GM18511 (cell line): ENCODE results near the gene ATG16L2.
"Not testable (repeated sequence)": the region's sequence is repeated elsewhere in the genome, so short reads cannot be mapped to it uniquely, and the experiment has no call there.

ENCODE experiments used
- ATAC-seq: cut with Tn5 transposase; IDR thresholded peaks from one replicate; pipeline ENCODE4 v1.9.1; 2021; ENCODE audit warnings: mild to moderate bottlenecking, moderate library complexity; ENCODE audit not compliant: unreplicated experiment

Gene ATG16L2

DNA sequence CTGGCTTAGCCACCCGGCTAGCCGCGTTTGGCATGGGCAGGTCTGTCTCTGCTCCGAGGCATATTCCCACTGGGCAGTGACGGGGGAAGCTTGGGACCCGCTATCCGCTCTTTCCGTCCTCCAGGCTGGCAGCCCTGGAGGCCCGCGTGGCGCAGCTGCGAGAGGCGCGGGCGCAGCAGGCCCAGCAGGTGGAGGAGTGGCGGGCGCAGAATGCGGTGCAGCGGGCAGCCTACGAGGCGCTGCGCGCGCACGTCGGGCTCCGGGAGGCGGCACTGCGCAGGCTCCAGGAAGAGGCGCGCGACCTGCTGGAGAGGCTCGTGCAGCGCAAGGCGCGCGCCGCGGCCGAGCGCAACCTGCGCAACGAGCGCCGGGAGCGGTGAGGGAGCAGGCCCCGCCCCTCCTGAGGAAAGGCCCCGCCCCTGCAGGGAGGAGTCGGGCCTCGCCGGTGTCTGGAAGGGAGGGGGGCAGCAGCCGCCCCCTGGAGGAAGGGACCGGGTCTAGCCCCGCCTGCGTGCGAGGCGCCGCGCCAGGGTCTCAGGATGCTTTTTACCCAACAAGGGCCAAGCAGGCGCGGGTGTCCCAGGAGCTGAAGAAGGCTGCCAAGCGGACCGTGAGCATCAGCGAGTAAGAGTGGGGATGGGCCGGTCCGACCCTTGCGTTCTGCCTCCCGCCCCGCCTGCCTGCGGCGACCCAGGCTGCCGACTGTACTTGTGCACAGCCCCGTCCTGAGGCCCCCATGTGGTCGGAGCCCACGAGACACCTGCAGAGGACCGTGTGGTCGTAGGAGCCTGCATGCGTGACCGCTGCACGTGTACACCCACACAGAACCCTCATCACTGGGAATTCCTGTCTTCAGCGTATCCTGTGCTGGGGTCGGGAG, 7.9 kb downstream of the ATG16L2 start:
- ATAC-seq = peak; percentile 55

DNA sequence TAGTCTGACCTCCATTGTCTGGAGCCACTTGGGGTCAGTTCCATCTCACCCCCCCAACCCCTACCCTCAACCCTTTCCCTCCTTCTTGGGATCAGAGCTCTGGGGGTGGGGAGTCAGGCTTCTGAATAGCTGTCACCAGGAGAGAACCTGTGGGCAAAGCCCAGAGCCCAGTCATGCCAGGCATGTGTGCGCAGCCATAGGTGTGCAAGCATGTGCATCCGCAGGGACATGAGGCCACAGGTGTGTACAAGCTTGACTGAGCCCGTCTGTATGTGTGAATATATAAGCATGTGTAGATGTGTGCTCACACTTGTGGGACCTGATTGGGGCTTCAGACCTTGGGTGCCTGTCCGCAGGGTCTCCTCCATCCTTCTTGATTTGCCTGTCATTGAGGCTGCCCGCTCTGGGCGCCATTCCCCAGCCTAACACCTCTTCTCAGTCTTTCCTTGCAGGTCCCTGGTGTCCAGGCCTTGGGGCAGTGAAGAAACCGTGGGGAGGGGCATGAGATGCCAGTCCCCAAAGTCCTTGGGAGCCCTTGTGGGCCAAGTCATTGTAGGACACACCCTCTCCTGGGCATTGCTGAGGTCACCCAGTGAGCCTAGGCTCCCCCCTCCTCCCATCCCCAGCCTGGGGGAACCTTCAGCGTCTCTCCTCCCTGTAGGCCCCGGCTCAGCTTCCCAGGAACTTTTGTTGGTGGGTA, 9.0 kb downstream of the ATG16L2 start:
- no peak for ATAC-seq

DNA sequence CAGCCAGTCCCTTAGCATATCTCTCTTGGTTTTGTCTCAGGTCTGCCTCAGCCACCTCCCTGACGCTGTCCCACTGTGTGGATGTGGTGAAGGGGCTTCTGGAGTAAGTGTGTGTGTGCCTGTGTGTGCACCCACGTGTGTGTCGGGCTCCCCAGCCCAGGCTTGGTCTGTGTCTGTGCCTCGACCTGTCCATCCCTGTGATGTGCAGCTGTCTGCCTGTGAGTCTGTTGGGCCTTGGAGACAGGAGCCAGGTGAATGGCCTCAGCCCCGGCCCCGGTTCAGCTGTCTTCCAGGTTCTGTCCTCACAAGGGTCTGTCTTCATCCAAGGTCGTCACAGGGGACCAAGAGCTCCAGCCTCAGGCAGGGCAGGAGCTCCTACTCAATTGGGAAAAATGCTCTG, 9.8 kb downstream of the ATG16L2 start:
- ATAC-seq = no peak

DNA sequence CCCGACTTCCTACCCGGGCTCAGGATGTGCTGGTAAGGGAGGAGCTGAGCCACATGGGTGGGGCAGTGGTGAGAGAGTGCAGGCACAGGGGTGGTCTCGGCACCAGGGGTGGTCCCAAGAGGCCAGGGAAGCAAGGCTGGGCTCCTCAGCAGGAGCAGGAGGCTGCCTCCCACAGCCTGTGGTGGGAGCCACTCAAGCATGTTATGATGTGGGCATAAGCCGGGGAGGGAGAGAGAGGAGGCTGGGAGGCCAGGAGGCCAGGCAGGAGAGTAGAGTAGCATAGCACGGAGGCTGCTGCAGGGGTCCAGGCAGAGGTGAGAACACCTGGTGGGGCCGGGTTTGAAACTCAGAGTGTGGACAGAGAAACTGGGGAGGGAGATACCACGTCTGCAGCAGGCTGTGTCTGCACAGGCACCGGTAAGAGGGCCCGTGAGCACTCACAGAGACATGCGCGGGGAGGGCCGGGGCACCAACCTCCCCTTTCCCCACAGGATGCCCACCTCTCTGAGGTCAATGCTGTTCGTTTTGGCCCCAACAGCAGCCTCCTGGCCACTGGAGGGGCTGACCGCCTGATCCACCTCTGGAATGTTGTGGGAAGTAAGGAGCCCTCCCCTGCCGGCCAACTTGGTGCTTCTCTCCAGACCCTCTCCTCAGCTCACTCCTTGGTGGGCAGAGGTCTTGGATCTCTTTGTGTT, 10.7 kb downstream of the ATG16L2 start:
- no peak for ATAC-seq

DNA sequence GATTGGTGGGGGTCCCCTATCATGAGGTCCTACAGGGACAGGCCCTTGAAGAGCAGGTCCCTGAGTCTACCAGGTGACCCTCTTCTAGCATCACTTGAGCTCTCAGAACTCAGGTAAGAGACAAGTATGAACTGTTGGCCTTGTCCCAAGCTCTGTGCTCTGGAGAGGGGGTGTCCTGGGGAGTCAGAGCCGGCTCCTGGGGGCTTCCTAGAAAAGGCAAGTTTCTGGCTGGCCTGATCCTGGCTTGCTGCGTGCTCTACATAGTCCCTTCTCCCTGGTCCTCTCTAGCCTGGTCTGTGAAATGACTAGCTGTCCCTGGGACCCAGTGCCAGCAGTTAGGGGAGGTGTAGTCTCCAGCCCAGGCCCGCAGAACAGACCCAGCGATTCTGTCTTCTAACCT, 11.4 kb downstream of the ATG16L2 start:
- ATAC-seq = no peak

DNA sequence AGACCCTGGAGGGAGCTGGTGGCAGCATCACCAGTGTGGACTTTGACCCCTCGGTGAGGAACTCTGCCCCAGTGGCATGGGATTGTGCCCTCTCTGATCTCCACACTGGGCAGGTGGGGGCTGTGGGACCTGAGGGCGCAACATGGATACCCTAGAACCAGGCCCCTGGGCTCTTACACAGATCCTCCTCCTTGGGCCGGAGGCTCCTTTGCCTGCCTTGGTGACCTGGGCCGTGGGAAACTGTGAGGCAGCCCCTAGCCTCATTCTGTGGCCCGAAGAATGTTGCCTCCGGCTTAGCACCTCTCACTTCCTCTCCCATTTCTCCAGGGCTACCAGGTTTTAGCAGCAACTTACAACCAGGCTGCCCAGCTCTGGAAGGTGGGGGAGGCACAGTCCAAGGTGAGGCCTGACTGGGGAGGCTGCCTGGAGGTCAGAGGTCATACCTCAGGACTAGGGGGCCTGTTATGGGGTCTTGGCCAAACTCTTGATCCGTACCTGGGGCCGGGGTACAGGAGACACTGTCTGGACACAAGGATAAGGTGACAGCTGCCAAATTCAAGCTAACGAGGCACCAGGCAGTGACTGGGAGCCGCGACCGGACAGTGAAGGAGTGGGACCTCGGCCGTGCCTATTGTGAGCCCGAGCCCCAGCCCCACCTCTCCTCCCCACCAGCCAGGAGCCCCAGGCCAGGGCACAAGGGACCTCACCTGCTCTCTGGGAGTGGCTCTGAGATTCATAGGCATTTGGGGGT, 12.2 kb downstream of the ATG16L2 start:
- no peak for ATAC-seq

DNA sequence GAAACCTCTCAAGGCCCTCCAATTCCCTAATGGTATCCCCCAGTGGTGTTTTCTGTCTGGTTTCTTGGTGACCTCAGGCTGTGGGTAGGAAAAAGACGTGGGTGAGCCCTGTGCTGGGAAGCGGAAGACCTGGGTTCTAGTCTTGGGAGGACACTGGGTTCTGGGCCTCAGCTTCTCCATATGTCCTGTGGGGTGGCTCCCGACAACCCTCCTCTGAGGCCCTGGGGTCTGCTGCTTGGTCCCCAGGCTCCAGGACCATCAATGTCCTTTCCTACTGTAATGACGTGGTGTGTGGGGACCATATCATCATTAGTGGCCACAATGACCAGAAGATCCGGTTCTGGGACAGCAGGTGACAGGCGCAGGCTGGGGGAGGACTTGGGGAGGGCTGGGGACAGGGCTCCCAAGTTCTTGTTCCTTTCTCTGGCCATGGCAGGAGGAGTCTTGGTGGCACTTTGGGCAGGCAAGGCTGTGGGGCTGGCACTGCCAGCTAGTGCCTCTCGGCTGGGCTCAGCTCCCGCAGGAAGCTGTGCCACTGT, 12.8 kb downstream of the ATG16L2 start:
- no peak for ATAC-seq

DNA sequence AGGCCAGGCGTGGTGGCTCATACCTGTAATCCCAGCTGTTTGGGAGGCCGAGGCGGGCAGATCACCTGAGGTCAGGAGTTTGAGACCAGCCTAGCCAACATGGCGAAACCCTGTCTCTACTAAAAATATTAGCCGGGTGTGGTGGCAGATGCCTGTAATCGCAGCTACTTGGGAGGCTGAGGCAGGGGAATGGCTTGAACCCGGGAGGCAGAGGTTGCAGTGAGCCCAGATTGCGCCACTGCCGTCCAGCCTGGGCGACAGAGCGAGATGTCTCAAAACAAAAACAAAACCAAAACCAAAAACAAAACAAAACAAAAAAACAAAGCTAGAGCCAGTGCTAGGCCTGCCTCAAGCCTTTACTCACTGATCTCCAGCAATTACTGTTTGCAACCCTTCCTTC, 13.4 kb downstream of the ATG16L2 start:
- not testable (repeated sequence) for ATAC-seq

DNA sequence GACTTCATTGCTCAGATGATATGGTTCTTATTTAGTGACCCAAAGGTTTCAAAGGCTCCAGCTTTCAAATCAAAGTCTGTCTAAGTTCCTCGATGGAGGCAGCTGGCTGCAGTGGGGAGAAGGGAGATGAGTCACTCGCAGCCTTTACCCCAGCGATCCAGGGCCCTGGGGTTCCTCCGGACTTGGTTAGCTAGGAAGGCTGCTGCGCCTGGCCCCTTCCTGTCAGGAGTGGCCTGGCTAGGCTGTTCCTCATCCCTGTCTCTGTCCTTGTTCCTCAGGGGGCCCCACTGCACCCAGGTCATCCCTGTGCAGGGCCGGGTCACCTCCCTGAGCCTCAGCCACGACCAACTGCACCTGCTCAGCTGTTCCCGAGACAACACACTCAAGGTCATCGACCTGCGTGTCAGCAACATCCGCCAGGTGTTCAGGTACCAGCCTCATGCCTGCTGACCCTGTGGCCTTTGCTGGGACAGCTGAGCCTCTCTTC, 13.9 kb downstream of the ATG16L2 start:
- ATAC-seq = no peak

DNA sequence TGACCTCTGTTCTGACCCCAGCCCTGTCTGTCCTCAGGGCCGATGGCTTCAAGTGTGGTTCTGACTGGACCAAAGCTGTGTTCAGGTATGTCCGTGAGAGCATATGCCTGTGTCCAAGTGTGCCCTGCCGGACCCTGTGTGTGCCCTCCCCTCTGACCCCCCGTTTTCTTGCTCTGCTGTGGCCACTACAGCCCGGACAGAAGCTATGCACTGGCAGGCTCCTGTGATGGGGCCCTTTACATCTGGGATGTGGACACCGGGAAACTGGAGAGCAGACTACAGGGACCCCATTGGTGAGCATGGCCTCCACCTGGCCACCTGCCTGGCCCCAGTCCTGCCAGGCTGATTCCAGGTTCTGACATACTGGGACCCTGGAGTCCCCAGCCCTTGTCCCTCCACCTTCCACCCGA, 14.5 kb downstream of the ATG16L2 start:
- ATAC-seq = no peak

DNA sequence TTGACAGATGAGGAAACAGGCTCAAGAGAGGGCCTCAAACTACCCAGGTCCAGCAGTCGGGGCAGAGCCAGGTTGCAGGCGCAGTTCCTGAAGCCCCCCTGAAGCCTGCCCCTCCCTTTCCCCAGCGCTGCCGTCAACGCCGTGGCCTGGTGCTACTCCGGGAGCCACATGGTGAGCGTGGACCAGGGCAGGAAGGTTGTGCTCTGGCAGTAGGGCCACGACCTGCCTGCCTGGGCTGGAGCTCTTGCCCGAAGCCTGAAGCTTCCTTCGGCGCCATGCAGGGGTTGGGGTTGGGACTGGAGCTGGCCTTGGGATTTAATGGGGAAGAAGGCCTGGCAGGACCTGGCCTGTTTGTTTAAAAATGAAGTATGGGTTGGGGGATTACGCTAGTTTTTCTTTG, 15.0 kb downstream of the ATG16L2 start:
- ATAC-seq = no peak

DNA sequence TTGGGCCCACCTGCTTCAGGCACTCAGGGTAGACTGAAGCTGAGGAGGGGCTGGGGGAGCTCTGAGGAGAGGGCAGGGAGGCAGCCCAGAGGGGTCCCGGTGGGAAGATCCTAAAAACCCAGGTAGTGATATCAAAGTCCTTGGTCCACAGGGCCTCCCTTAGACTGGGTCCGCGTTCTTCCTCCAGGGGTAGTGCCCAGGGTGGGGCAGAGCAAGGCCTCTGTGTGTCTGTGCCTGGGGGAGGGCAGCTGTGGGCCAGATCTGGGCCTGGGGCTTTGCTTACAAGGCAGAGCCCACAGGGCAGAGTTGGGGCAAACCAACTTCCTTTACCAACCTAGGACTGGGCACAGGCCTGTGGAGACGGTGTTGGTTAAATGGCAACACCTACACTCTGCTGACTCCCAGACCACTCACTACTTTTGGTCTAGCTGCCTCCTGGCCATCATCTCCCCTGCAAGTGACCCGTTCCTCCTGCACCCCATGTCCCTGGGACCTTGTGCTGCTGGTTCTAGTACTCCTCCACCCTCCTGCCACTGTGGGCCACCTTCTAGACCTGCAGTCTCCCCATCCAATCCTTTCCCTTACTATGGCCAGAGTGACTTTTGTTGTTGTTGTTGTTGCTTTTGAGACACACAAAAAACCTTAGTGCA, 15.8 kb downstream of the ATG16L2 start:
- no peak for ATAC-seq

DNA sequence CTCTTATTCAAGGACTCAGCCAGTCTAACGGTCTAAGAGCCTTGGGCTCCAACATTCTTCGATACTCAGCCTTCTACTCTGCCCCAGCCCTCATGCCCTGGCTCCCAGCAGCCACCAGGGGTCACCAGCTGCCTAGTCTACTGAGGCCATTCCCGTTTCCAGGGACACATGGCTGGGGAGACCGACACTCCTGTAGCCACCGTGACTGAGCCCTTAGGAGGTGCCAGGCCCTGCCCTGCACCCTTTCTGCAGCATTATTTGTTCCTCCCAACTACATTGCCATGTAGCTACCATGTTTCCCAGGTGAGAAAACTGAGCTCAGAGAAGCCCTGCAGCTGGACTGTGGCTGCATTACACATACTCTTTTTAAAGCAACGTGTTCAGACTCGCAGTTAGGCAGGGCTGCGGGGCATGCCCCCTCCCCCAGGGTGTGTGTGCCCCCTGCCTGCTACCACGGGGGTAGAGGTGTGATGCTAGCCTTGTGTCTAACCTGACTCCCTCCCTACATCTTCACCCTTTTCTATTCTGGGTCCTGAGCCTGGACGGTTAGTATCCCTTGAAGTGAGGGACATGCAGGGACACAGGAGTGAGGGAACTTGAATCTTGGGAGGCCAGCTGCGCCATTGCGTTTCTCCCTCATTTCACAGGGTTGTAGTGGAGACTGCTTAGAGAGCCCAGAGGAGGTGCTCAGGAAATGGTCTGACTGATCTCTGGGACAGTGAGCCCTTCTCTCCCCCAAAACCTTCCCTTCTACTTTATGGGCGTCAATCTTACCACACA, 17.5 kb downstream of the ATG16L2 start:
- no peak for ATAC-seq

DNA sequence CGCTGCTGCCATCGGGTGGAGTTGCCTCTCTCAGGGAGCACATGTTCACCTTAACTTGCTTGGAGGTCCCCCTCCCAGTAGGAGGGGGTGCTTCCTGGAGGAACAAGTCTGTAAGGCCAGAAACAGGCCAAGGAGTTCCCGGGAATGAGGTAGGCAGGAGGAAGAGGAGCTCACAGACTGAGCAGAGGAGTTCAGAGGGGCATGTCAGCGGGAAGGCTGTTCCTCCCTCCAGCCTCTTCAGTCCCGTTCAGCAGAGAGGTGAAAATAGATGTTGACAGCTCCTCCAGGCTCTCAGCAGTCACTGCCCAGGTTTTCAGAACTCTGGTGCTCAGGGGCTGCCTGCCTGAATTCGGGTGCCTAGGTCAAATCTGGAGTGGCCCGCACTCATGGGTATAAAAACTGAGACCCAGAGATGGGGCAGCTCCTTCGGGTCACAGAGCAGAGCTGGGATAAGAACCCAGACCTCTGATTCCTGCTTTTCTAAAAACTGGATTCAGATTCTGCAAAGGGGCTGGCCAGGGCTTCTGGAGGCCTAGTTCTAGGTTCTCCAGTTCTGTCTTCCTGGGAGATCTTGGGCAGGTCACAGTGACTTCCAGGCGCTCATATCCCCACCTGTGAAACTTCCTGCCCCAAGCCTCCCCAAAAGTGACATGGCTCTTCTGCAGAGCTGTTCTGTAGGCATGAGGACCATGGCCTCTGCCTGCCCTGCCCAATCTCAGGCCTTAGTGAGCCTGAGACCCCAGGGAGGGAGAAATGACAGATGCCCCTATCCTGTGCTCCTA, 18.3 kb downstream of the ATG16L2 start:
- ATAC-seq = no peak

DNA sequence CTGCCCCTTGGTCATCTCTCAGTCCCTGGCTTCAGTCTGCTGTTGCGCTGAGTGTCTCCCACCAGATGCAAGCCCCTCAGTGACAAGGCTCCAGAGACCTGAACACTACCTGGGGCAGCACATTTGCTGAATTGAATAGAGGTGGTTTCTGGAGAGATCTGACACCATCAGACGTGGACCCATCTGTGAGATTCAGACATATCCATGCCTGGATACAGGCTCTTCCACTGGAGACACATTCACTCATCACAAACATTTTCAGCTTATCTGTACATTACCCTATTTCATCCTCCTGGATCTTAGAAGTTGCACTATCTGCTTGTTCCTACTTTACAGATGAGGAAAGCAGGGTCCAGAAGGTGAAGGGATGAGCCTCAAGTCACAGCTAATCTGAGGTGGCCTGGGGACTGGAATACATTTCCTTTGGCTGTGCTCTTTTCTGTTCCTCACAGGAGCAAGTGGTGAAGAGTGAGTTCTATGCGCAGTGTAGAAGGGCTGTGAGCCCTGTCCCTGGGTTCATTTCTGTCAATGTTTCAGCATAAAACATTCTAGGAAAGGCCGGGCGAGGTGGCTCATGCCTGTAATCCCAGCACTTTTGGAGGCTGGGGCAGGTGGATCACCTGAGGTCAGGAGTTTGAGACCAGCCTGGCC, 19.0 kb downstream of the ATG16L2 start:
- no peak for ATAC-seq

DNA sequence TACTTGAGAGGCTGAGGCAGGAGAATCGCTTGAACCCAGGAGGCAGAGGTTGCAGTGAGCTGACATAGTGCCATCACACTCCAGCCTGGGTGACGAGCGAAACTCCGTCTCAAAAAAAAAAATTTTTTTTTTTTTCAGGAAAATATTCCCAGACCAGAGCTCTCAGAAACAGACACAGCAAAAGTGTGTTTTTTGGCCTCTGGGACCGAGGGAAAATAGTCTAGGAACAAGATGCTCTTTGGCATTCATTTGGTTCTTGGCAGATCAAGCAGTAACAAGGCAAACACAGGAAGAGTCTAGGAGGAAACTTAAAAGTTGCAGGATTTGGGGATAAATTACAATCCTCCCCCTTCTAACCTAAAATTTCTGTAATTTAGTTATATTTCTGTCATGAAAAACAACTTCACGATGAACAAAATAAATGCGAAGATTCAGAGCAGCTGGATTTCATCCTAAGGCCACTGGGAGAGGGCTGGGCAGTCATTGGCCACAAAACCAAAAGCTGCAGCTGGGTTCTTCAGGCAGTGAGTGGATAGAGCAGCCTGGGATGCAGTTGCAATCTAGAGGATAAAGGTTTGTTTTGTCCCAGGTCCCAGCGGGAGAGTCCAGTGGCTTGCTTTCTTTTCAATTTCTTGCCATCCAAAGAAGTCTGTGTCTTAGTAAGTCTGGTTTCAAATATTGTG, 19.7 kb downstream of the ATG16L2 start:
- ATAC-seq = no peak

DNA sequence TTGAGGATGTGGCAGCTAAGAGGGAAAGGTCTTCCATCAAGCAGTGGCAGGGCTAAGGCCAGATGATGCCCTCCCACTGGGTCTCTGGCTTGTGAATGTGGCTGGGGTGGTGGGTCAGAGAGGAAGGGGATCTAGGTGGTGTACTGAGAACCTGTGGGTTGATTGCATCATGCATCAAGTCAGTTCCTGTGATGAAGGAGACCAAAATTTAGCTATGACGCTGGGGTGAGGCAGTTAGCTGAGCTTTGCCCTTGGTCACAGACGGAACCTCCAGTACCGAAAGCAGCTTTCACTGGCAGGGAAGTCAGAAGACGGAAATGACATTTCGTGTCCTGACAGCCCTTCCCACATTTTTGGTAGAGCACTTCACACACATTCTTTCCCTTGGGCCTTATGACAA, 20.7 kb downstream of the ATG16L2 start:
- ATAC-seq = no peak
